H1 (cell line): ENCODE results near the gene CASTOR1. TPM values are rescaled to one million over a fixed set of nuclear protein-coding genes. Genes with fewer than 3 reads are reported as not detected.

ENCODE experiments used
- CHD2 ChIP-seq: IDR thresholded peaks from 2 replicates; pipeline ENCODE4 v1.6.1; 2012; ENCODE audit warnings: low read length, improper control_type of control experiment
- CTBP2 ChIP-seq: IDR thresholded peaks from 2 replicates; pipeline ENCODE4 v1.7.0; 2011; ENCODE audit warnings: borderline replicate concordance, mild to moderate bottlenecking, moderate library complexity, mixed read lengths, low read length; ENCODE audit not compliant: insufficient read depth, insufficient read length
- FOSL1 ChIP-seq: IDR thresholded peaks from 2 replicates; pipeline ENCODE4 v1.6.1; 2011; ENCODE audit warnings: mild to moderate bottlenecking, low read depth, low read length, moderate library complexity; ENCODE audit not compliant: insufficient read depth
- KDM1A ChIP-seq: fragments of 200-600, 300-600 bp; sonication (generic); IDR thresholded peaks from 2 replicates; pipeline ENCODE4 v1.7.1; 2016; ENCODE audit warnings: mild to moderate bottlenecking, low read length, borderline replicate concordance
- POLR2AphosphoS5 ChIP-seq: IDR thresholded peaks from 2 replicates; pipeline ENCODE4 v1.6.1; 2011; ENCODE audit warnings: low read depth, low read length
- RNF2 ChIP-seq: fragments of 200-900, 300-1000 bp; sonication (generic); IDR thresholded peaks from 2 replicates; pipeline ENCODE4 v1.7.1; 2016; ENCODE audit warnings: borderline replicate concordance, low read depth, mild to moderate bottlenecking, antibody characterized with exemption, low read length; ENCODE audit not compliant: poor library complexity, severe bottlenecking; ENCODE audit errors: missing control alignments
- RXRA ChIP-seq: IDR thresholded peaks from 2 replicates; pipeline ENCODE4 v1.6.1; 2011; ENCODE audit warnings: low read depth, mild to moderate bottlenecking, low read length, moderate library complexity; ENCODE audit not compliant: insufficient read depth
- polyA plus RNA-seq, 7 experiments: library from polyadenylated mRNA; depleted of rRNA in 3 of 7; stranded (reverse) in 5 of 7; unstranded in 2 of 7; fragments of >200 nt in 5 of 7; fragments of 200-250 nt in 2 of 7; gene quantifications; 1 replicate in 5 of 7; 2 replicates in 1 of 7; 4 replicates in 1 of 7; pipeline versions ENCODE4 v1.2.1 to v1.2.3, GENCODE V29; 2011 to 2013; ENCODE audit warnings: missing spikeins in 2 of 7, mixed read lengths in 2 of 7
- total RNA-seq: library from RNA; stranded (reverse); fragmentation: NEBNext Ultra II Directional; extraction: Animal tissue kit (Norgen Biotek cat#: 25700); gene quantifications from 2 replicates; pipeline ENCODE4 v1.2.1, GENCODE V29; 2021
- TF ChIP-seq, protein P1 (sequence below): IDR thresholded peaks from 2 replicates; pipeline ENCODE4 v1.6.1; 2012; ENCODE audit warnings: inconsistent platforms
- TF ChIP-seq, protein P2 (sequence below): IDR thresholded peaks from 2 replicates; pipeline ENCODE4 v1.6.1; 2011; ENCODE audit warnings: low read length, improper control_type of control experiment

The CASTOR1 gene
- total and polyA plus RNA-seq, 2 of the 8 experiments (the other 6 are each of a cell fraction or from before 2014, with no cell fraction given) = 10.3 to 36.0 TPM

DNA sequence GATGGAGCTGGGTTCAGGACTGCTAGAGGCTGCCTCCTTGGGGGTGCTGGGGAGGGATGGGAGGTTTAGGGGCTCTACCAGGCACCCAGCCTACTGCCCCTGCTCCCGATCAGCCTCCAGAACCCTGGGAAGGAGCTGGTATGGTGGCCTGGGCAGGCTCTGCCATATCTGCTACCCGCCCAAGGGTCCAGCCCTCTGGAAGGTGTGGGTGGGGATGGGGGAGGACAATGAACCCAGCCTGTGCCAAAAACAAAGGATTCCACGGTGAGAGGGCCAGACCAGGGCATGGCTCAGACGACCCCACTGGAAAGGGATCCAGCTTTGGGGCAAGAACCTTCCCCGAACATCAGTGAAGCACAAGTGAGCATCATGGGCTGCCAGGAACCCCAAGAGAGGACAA is 3.0 kb downstream of the CASTOR1 start (continued):
- TF ChIP-seq POLR2AphosphoS5 = no peak
- TF ChIP-seq FOSL1 = no peak
- TF ChIP-seq RNF2 = no peak
- no peak for TF ChIP-seq CHD2
- TF ChIP-seq, protein P1, sequence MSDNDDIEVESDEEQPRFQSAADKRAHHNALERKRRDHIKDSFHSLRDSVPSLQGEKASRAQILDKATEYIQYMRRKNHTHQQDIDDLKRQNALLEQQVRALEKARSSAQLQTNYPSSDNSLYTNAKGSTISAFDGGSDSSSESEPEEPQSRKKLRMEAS = no peak
- TF ChIP-seq KDM1A = no peak
- no peak for TF ChIP-seq RXRA
- TF ChIP-seq CTBP2 = no peak
- TF ChIP-seq, protein P2, sequence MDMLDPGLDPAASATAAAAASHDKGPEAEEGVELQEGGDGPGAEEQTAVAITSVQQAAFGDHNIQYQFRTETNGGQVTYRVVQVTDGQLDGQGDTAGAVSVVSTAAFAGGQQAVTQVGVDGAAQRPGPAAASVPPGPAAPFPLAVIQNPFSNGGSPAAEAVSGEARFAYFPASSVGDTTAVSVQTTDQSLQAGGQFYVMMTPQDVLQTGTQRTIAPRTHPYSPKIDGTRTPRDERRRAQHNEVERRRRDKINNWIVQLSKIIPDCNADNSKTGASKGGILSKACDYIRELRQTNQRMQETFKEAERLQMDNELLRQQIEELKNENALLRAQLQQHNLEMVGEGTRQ = no peak
- TF ChIP-seq, all 59 proteins: peak for 0
